GM20000 (cell line): Measurements from ENCODE around the gene COBLL1.

Source experiments
- DNase-seq: peaks from one replicate; pipeline ENCODE4 v3.0.0; 2012; ENCODE audit warnings: low spot score
- TF ChIP-seq, protein P1 (sequence below): IDR thresholded peaks from 2 replicates; pipeline ENCODE4 v1.5.1; 2012; ENCODE audit warnings: mild to moderate bottlenecking, control low read depth; ENCODE audit errors: extremely low read depth, missing control alignments

Gene COBLL1

DNA sequence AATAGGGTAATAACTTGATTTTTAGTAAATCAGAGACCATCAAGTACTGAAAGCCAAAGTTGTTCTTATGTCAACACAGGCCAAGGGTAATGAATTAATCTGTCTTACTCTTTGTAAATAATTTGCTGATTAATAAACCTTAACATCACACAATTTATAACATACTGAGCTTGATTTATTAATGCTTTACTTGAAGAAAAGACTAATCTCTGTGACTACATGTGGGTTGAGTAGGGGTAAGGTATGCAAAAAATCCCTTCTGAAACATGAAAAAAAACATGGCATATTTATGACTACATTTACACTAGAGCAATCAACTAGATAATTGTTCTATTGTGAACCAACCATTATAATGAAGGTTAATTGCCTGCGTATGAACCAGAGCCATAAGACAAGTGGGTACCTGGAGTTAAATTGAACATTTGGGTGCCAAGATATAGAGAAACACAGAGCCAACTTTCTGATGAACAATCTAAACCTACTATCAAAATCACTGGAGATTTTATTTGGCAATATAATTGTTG is 152.7 kb downstream of the COBLL1 start:
- no peak for DNase-seq

DNA sequence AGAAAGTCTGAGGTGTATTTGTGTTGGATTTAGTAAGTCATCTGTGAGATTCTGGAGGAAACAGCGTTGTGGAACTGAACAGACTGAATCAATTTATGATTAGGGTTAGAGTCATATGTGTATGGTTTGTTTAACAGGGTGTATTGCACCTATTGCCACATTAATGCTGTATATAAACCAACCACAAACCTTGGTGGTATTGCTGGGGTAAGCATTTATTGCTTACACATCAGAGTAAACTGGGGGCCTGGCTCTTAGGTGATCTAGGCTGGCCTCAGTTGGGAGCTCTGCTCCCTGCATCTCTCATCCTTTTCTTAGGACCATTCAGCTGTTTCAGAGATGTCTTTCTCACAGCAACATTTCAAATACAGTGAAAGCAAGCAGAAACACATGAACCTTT is 160.6 kb downstream of the COBLL1 start:
- no peak for DNase-seq
- TF ChIP-seq, protein P1, sequence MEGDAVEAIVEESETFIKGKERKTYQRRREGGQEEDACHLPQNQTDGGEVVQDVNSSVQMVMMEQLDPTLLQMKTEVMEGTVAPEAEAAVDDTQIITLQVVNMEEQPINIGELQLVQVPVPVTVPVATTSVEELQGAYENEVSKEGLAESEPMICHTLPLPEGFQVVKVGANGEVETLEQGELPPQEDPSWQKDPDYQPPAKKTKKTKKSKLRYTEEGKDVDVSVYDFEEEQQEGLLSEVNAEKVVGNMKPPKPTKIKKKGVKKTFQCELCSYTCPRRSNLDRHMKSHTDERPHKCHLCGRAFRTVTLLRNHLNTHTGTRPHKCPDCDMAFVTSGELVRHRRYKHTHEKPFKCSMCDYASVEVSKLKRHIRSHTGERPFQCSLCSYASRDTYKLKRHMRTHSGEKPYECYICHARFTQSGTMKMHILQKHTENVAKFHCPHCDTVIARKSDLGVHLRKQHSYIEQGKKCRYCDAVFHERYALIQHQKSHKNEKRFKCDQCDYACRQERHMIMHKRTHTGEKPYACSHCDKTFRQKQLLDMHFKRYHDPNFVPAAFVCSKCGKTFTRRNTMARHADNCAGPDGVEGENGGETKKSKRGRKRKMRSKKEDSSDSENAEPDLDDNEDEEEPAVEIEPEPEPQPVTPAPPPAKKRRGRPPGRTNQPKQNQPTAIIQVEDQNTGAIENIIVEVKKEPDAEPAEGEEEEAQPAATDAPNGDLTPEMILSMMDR: no peak

More for the DNA sequence above, 152.7 kb downstream of the COBLL1 start:
- TF ChIP-seq, protein P1: no peak

DNA sequence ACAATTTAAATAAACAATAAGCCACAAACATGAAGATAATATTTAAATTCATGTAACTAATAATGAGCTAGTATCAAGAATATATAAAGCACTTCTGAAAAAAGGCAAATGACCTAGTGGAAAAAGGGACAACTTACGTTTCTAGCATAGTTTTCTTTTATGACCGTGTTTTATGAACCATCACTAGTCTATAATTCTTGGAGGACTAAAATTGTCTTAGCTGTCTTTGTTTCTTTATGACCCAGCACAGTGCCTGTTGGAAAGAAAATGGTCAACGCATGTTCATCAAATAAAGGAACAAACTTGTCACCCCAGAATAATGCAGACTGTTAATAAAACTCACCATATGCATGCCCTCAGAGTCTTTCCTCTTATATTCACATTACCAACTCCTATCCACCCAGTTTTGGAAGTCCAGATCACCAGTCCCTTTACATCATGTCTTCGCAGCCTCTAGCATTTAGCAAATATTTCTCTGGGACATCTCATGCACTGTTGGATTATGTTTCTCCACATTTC is 162.9 kb downstream of the COBLL1 start:
- no peak for DNase-seq
- TF ChIP-seq, protein P1: no peak

DNA sequence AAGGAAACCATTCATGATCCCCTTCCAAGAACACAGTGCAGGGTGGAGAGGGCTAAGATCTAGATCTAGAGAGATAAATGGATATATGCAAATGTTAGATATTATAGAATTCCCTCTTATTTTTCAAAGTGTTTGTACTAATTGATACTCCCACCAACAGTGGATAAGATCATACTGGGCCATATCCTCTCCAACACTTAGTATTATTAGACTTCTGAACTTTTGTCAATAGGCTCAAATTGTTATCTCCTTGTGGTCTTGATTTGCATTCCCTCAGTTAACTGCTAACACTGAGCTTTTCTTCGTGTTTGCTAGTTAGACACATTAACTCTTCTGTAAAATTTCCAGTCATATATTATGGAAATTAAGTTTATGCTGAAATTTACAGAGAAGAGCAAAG is 163.9 kb downstream of the COBLL1 start:
- DNase-seq: no peak
- TF ChIP-seq, protein P1: no peak

DNA sequence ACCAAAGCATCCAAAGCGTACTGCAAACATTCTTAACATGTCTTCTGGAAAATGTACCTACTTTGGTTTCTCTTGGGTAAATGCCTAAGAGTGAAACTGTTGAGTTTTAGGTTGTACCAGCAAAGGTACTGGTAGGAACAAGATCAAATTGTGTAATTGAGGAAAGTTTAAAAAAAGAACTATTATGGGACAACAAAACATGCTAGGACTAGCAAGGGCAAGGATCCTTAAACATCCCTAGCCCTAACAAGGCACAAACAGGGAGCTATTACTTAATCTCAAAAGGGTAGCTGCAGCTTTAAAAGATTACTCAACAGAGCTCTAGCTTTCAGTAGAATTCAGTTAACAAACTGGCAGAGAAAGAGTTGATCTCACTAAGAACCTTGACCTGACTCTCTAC is 164.4 kb downstream of the COBLL1 start:
- TF ChIP-seq, protein P1: no peak

DNA sequence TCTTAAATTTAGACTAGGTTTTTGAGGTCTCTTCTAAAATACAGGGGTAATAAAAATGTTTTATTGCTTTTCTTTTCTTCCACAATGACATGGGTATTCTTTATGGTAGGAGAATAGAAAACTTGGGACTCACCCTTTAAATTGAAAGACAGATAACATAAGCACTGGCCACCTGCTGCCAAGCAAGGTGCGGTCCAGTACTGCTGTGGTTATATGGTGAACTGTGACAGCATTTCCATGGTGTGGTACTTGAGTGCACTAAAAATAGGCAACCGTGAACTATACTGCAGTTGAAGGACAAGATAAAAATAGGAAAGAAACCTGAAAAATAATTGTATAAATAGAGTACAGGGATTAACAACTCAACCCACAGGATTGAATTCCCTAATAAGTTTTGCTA is 165.9 kb downstream of the COBLL1 start:
- DNase-seq: no peak
- TF ChIP-seq, protein P1: no peak

More for the DNA sequence above, 164.4 kb downstream of the COBLL1 start:
- no peak for DNase-seq

DNA sequence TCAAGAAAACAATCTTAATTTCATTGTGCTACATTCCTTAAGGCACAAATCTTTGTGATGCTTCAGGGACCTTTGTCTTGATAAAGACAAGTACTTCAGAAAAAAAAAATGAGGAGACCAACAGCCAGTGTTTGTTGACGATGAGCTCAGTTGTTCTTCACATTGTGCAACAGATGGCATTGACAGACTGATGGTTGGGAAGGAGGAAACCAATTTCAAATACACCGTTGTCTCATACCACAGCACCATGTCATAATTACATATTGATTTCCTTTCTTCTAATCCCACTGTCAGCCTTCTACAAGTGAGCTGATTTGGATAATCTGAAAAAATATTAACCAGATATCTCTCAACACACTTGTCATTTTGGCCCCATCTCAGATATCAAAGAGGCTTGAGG is 166.6 kb downstream of the COBLL1 start:
- no peak for DNase-seq
- TF ChIP-seq, protein P1: no peak
